K562 (cell line): ENCODE measurements around the gene SLC9A3. TPM values are rescaled to one million over a fixed set of nuclear protein-coding genes. Genes with fewer than 3 reads are reported as not detected.

Experiments used
- ARHGAP35 ChIP-seq: fragments of 450-650 bp; IDR thresholded peaks from 2 replicates; pipeline ENCODE4 v1.6.1; 2018; ENCODE audit not compliant: partially characterized antibody
- GABPA ChIP-seq: fragments of 200-800 bp; sonication (Bioruptor generic); conservative IDR thresholded peaks from 2 replicates; pipeline ENCODE4 v1.6.1; 2016; ENCODE audit warnings: low read depth, missing genetic modification characterization, missing compliant biosample characterization
- KDM2B ChIP-seq: fragments of 250-450 bp; sonication (Bioruptor Pico); IDR thresholded peaks from 2 replicates; pipeline ENCODE4 v1.8.0; 2021; ENCODE audit warnings: mild to moderate bottlenecking, moderate library complexity
- PBX2 ChIP-seq, 2 experiments: IDR thresholded peaks in 1 of 2; conservative IDR thresholded peaks in 1 of 2; 2 replicates each; pipeline ENCODE4 v1.6.1; 2016; ENCODE audit warnings: low read depth in 2 of 2, mild to moderate bottlenecking in 1 of 2, missing compliant biosample characterization in 1 of 2, missing genetic modification characterization in 1 of 2, moderate library complexity in 1 of 2
- TOE1 ChIP-seq, 2 experiments: fragments of 450-650 bp in 1 of 2; sonication (generic) in 1 of 2; formaldehyde crosslinking in 1 of 2; IDR thresholded peaks; 2 replicates each; pipeline versions ENCODE4 v1.7.1 to v1.8.0; 2016 to 2022; ENCODE audit warnings: borderline replicate concordance in 2 of 2, mild to moderate bottlenecking in 2 of 2, antibody characterized with exemption in 1 of 2, inconsistent platforms in 1 of 2, low read depth in 1 of 2, missing genetic modification reagents in 1 of 2, moderate library complexity in 1 of 2
- TRIM25 ChIP-seq: fragments of 450-650 bp; IDR thresholded peaks from 2 replicates; pipeline ENCODE4 v1.7.0; 2016; ENCODE audit warnings: borderline replicate concordance
- polyA plus RNA-seq, 8 experiments: library from polyadenylated mRNA; depleted of rRNA in 4 of 8; stranded (reverse) in 5 of 8; unstranded in 3 of 8; fragments of >200 nt; fragmentation: Nextera tagmentation in 2 of 8; fragmentation: Illumina TruSeq in 1 of 8; extraction: Ambion mirVana in 2 of 8; extraction: Trizol in 1 of 8; gene quantifications; 2 replicates each; pipeline versions ENCODE4 v1.2.1 to v1.2.3, GENCODE V29; 2011 to 2014; ENCODE audit warnings: inconsistent platforms in 1 of 8, missing spikeins in 1 of 8
- total RNA-seq, 7 experiments: library from RNA; depleted of rRNA in 6 of 7; stranded (reverse); fragments of >200 nt in 6 of 7; fragmentation: Illumina TruSeq in 2 of 7; extraction: Trizol in 2 of 7; gene quantifications; 2 replicates each; pipeline versions ENCODE4 v1.2.1 to v1.2.3, GENCODE V29; 2011 to 2021; ENCODE audit warnings: low replicate concordance in 1 of 7
- TF ChIP-seq, protein P1 (sequence below): fragments of 150-350 bp; IDR thresholded peaks from 2 replicates; pipeline ENCODE4 v1.6.1; 2014; ENCODE audit warnings: low read depth, mild to moderate bottlenecking, low read length, borderline replicate concordance

SLC9A3 gene
- total and polyA plus RNA-seq, 9 of the 15 experiments (the other 6 are each of a cell fraction or from before 2014, with no cell fraction given): 1.5 to 5.8 (median 3.7) TPM; not detected in 2

GRCh38 chr5:551406-551805 is 27.2 kb upstream of the SLC9A3 start (continued):
- TF ChIP-seq PBX2 (CRISPR knock-in tag; IDR thresholded peaks at IDR 0.05; ENCODE audit: low read depth) (no peak), PBX2 (tag; conservative IDR thresholded peaks at IDR 0.05; ENCODE audit: low read depth) (no peak), TRIM25 (no peak), TOE1 (IDR thresholded peaks at IDR 0.05; ENCODE audit: borderline replicate concordance) (no peak), TOE1 (CRISPR knock-in tag; IDR thresholded peaks at IDR 0.05; ENCODE audit: borderline replicate concordance, low read depth) (no peak), KDM2B (CRISPR knock-in tag) (no peak), GABPA (tag) (no peak), ARHGAP35 (no peak)
- TF ChIP-seq, protein P1, sequence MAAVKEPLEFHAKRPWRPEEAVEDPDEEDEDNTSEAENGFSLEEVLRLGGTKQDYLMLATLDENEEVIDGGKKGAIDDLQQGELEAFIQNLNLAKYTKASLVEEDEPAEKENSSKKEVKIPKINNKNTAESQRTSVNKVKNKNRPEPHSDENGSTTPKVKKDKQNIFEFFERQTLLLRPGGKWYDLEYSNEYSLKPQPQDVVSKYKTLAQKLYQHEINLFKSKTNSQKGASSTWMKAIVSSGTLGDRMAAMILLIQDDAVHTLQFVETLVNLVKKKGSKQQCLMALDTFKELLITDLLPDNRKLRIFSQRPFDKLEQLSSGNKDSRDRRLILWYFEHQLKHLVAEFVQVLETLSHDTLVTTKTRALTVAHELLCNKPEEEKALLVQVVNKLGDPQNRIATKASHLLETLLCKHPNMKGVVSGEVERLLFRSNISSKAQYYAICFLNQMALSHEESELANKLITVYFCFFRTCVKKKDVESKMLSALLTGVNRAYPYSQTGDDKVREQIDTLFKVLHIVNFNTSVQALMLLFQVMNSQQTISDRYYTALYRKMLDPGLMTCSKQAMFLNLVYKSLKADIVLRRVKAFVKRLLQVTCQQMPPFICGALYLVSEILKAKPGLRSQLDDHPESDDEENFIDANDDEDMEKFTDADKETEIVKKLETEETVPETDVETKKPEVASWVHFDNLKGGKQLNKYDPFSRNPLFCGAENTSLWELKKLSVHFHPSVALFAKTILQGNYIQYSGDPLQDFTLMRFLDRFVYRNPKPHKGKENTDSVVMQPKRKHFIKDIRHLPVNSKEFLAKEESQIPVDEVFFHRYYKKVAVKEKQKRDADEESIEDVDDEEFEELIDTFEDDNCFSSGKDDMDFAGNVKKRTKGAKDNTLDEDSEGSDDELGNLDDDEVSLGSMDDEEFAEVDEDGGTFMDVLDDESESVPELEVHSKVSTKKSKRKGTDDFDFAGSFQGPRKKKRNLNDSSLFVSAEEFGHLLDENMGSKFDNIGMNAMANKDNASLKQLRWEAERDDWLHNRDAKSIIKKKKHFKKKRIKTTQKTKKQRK: no peak
